Pancreas (tissue), 10 donors: ENCODE data around the gene FAM241A. TPM values are rescaled to one million over a fixed set of nuclear protein-coding genes. Genes with fewer than 3 reads are reported as not detected.
"Not testable (repeated sequence)": the region's sequence is repeated elsewhere in the genome, so short reads cannot be mapped to it uniquely, and the experiment has no call there.

Source experiments
- ATAC-seq, 4 donors: fragments of 200-7000 bp; cut with Tn5 transposase; one replicate each; pipeline versions ENCODE4 v1.8.0 to v1.9.1; 2020; ENCODE audit warnings: mild to moderate bottlenecking in 4 of 4, moderate library complexity in 4 of 4
- DNase-seq, 6 donors: peaks; one replicate each; pipeline ENCODE4 v3.0.0-alpha.2; 2020
- FAIRE-seq: peaks from 2 replicates; lab custom pipeline; 2012; peaks lifted over from hg19 to GRCh38; lab: Jason Lieb, UNC
- H3K27ac ChIP-seq, 4 donors: fragments of 200-600 bp; sonication (generic); 1 replicate in 3 of 4; 2 replicates in 1 of 4; pipeline versions ENCODE4 v1.5.0 to v1.8.0; 2020
- H3K27me3 ChIP-seq, 4 donors: fragments of 200-600 bp; one replicate each; pipeline ENCODE4 v1.8.0; 2021
- H3K36me3 ChIP-seq, 3 donors: fragments of 200-600 bp; sonication (generic) in 1 of 3; one replicate each; pipeline versions ENCODE4 v1.5.0 to v1.8.0; 2020 to 2021
- H3K4me1 ChIP-seq, 3 donors: fragments of 200-600 bp; one replicate each; pipeline ENCODE4 v1.8.0; 2021
- H3K4me3 ChIP-seq, 4 donors: fragments of 200-600 bp; sonication (generic) in 2 of 4; one replicate each; pipeline versions ENCODE4 v1.5.0 to v1.8.0; 2020 to 2021
- H3K9me3 ChIP-seq, 4 donors: fragments of 200-600 bp; one replicate each; pipeline ENCODE4 v1.8.0; 2021
- WGBS, 2 donors: extraction: QIAGEN DNeasy Blood & Tissue Kit; methylation state at CpG; one replicate each; pipeline ENCODE4 v1.1.7; 2013; 5-methylcytosine and 5-hydroxymethylcytosine counted together
- intact Hi-C, 3 donors: fragments of 100-400 bp; cut with DNase I; formaldehyde crosslinking; loops; one replicate each; pipeline versions ENCODE4 v1.11.1 to v1.14.2; 2022
- polyA plus RNA-seq, 2 donors: library from polyadenylated mRNA; stranded (reverse); fragments of 200-250 nt; gene quantifications; one replicate each; pipeline ENCODE4 v1.2.3, GENCODE V29; 2013
- total RNA-seq, 6 donors: library from RNA; stranded (reverse); fragmentation: NEBNext Ultra II Directional in 4 of 6; extraction: Animal tissue kit (Norgen Biotek cat#: 25700) in 4 of 6; gene quantifications; one replicate each; pipeline versions ENCODE4 v1.2.1 to v1.2.4, GENCODE V29; 2021 to 2023
- TF ChIP-seq, protein P1 (sequence below), 4 donors: fragments of 200-600 bp; sonication (generic) in 3 of 4; IDR thresholded peaks; one replicate each; pipeline versions ENCODE4 v1.5.0 to v1.8.0; 2021; ENCODE audit warnings: antibody characterized with exemption in 4 of 4
- donor health status: healthy with polysubstance abuse.
- donor health status: DM: no; HTN: no; CAD: no; lungs with moderate emphysema.
- donor health status: DM: no; HTN: no; CAD: no.
- donor health status: control.
- donor health status: control.
- donor health status: Bipolar disorder and iron deficiency.
- donor health status: DM: yes; HTN: yes; CAD: no.
- donor health status: DM: no; HTN: no; CAD: no.
- donor health status: DM: no; HTN: no; CAD: no.
- donor health status: DM: yes; HTN: yes; CAD: no.

The FAM241A gene
- total and polyA plus RNA-seq, 8 donors, result 0.51 to 1.4 (median 0.93) TPM

DNA sequence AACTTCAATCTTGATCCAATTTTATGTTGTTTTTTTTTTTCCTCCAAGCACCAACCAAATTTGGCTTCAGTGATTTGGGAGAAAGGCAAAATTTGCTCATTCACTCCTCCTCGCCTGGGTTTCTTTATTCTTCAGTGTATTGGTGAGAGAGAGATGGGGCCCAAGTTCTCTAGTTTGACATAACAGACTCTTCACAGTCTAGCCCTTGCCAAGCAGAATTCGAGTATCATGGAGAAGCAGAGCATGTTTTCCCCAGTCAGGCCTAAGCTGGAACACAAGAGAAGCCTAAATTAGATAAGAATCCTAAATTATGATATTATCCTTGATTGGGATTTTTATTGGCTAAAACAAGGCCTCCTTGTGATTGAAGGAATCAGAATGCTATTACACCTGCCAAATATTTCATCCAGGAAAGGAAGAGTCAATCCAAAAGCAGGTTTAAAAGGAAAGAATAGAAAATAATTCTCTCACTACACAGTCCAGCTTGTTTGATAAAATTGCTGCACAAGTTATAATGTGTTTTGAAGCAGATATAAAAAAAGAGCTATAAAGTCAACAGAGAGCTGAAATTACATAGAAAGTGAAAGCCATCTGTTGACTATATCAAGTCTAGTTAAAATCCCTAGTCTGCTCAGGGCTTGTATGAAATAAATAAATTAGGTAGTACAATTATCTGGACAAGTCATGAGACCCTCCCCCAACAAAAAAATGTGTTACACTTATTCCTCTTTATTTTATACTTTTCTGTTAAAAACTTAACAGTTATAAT, 39.9 kb upstream of the FAM241A start:
- ATAC-seq (no peak), DNase-seq (no peak), FAIRE-seq (no peak)
- H3K9me3 ChIP-seq, result no peaks in the 10 kb centered on the region
- TF ChIP-seq, protein P1, sequence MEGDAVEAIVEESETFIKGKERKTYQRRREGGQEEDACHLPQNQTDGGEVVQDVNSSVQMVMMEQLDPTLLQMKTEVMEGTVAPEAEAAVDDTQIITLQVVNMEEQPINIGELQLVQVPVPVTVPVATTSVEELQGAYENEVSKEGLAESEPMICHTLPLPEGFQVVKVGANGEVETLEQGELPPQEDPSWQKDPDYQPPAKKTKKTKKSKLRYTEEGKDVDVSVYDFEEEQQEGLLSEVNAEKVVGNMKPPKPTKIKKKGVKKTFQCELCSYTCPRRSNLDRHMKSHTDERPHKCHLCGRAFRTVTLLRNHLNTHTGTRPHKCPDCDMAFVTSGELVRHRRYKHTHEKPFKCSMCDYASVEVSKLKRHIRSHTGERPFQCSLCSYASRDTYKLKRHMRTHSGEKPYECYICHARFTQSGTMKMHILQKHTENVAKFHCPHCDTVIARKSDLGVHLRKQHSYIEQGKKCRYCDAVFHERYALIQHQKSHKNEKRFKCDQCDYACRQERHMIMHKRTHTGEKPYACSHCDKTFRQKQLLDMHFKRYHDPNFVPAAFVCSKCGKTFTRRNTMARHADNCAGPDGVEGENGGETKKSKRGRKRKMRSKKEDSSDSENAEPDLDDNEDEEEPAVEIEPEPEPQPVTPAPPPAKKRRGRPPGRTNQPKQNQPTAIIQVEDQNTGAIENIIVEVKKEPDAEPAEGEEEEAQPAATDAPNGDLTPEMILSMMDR (IDR thresholded peaks at IDR 0.05), result no peak
- 62 to 66% methylated on average over 2 of the region's 2 CpGs for WGBS, 2 donors
- no peaks in the 10 kb centered on the region for H3K27me3 ChIP-seq
- no peaks in the 10 kb centered on the region for H3K36me3 ChIP-seq
- no peak overlapping the region for H3K4me3 ChIP-seq
- H3K4me1 ChIP-seq, result no peaks in the 10 kb centered on the region
- no peak overlapping the region for H3K27ac ChIP-seq
- intact Hi-C loops, result loop anchor here in 1 of 3 donors (10.0 kb wide), 1 partner anchor 129 kb away; the partner anchor contains the start of gene AP1AR

DNA sequence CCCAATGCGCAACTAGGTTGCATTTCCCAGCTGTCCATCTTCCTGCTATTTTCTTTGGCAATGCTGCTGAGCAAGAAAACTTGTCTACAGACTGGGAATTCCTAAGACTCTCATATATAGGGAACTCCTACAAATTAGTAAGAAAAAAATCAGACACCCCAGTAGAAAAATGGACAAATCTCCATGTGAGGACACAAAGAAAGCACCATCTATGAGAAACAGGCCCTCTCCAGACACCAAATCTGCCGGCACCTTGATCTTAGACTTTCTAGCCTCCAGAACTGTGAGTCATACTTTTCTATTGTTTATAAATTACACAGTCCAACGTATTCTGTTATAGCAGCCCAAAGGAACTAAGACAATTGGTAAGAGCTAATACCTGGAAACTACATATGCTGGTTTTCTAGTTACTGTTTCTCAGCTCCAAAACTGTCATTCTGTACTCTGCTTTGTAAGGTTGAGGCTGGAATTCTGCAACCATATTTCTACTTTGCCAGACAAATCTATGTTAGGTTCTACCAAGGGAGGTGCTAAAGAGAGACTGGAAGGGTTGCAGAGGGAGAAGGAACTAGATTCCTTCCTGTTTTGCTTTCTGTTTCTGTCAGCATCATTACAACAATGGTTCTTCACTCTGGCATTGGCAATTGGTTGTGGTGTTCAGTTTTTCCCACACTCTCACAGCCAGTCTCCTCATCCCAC, 35.7 kb upstream of the FAM241A start:
- H3K27me3 ChIP-seq, result no peaks in the 10 kb centered on the region
- TF ChIP-seq, protein P1 (IDR thresholded peaks at IDR 0.05), result no peak
- FAIRE-seq, result no peak
- peak in 1 of 4 donors; percentile 35 for ATAC-seq
- no peaks in the 10 kb centered on the region for H3K36me3 ChIP-seq
- no peak overlapping the region for H3K27ac ChIP-seq
- H3K4me3 ChIP-seq, result no peak overlapping the region
- intact Hi-C loops, result loop anchor here in 1 of 3 donors (10.0 kb wide), 1 partner anchor 125 kb away; the partner anchor contains the start of gene AP1AR
- DNase-seq, result no peak
- 44 to 57% methylated on average over 3 of the region's 3 CpGs for WGBS, 2 donors
- H3K4me1 ChIP-seq, result peaks cover 0 to 12% (median 5%) of the 10 kb centered on the region in 3 donors
- no peaks in the 10 kb centered on the region for H3K9me3 ChIP-seq

DNA sequence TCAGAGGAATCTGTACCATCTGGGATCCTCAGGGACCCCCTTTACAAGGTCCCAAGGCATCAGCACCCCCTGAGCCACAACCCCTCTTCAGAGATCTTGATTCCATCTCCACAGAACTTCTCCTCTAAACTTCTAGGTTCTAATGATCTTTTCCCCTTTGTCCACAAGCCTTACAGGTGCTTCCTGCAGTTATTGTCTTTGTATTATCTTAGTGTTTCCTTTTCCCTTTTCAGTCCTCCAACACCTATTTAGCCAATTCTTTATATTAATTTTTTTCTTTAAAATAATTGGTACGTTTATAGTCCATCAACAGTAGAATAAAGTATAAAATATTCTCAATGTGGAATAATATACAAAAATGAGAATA, 35.2 kb upstream of the FAM241A start:
- FAIRE-seq, result no peak
- DNase-seq, result no peak
- Histone ChIP-seq H3K4me1 (peaks cover 0 to 12% (median 5%) of the 10 kb centered on the region in 3 donors), H3K27ac (no peak overlapping the region), H3K9me3 (no peaks in the 10 kb centered on the region), H3K27me3 (no peaks in the 10 kb centered on the region), H3K4me3 (no peak overlapping the region), H3K36me3 (no peaks in the 10 kb centered on the region)
- intact Hi-C loops, result no loop called here
- no peak for ATAC-seq
- WGBS, 2 donors, result 65 to 67% methylated on average over 1 of the region's 1 CpG
- TF ChIP-seq, protein P1 (IDR thresholded peaks at IDR 0.05), result no peak

DNA sequence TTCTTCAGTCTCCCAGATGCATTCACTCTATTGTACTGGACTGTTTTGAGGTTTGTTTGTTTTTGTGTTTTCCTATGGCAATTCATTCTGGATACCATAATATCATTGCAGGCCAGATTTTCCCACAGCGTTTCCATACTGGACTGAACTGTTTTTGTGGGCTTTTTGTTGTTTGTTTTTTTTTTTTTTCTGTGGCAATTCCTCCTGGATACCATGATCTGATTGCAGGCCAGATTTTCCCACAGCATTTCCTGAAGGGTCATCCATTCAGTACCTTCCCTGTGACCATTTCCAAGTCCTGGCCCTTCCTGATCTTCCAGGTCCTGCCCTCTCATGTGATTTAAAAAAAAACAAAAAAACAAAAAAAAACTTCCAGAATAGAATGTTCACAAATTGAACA, 33.9 kb upstream of the FAM241A start:
- ATAC-seq, result no peak
- Histone ChIP-seq H3K27ac (no peak overlapping the region), H3K4me1 (peaks cover 0 to 12% (median 5%) of the 10 kb centered on the region in 3 donors), H3K27me3 (no peaks in the 10 kb centered on the region), H3K9me3 (no peaks in the 10 kb centered on the region), H3K36me3 (no peaks in the 10 kb centered on the region), H3K4me3 (no peak overlapping the region)
- no peak for DNase-seq
- FAIRE-seq, result no peak
- WGBS, 2 donors, result 81 to 100% methylated on average over 1 of the region's 1 CpG
- intact Hi-C loops, result no loop called here
- TF ChIP-seq, protein P1 (IDR thresholded peaks at IDR 0.05), result no peak

DNA sequence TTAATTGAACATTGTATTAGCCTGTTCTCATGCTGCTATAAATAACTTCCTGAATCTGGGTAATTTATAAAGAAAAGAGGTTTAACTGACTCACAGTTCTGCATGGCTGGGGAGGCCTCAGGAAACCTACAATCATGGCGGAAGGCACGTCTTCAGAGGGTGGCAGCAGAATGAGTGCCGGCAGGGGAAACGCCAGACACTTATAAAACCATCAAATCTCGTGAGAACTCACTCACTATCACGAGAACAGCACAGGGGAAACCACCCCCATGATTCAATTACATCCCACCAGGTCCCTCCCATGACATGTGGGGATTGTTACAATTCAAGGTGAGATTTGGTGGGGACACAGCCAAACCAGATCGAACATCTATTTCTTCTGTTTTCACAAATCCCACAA, 33.2 kb upstream of the FAM241A start:
- FAIRE-seq, ATAC-seq, H3K9me3 ChIP-seq, DNase-seq, H3K36me3 ChIP-seq, intact Hi-C loops, H3K4me3 ChIP-seq, H3K27me3 ChIP-seq: not testable (repeated sequence)
- Histone ChIP-seq H3K4me1 (peaks cover 0 to 12% (median 5%) of the 10 kb centered on the region in 3 donors), H3K27ac (peak overlapping the region in 1 of 4 donors; percentile 70)
- WGBS, 2 donors, result 94 to 97% methylated on average over 7 of the region's 7 CpGs
